OCI-LY7 (cell line): ENCODE results near the gene PLCXD1.

Experiments used
- CTCF ChIP-seq: fragments of 200-600 bp; sonication (generic); conservative IDR thresholded peaks from 2 replicates; pipeline ENCODE4 v1.5.1; 2014; ENCODE audit warnings: mild to moderate bottlenecking, antibody characterized with exemption, low read length, moderate library complexity, mixed read lengths
- EZH2phosphoT487 ChIP-seq: fragments of 200-600 bp; sonication (generic); IDR thresholded peaks from 2 replicates; pipeline ENCODE4 v1.6.1; 2018; ENCODE audit warnings: low read depth, borderline replicate concordance, mild to moderate bottlenecking, mixed run types, antibody characterized with exemption, low read length, moderate library complexity, mixed read lengths

GRCh38 chrX:330726-331150, 49.6 kb downstream of the PLCXD1 start:
- TF ChIP-seq CTCF, result no peak
- no peak for TF ChIP-seq EZH2phosphoT487
